GM10266 (cell line): ENCODE data around the gene ZNF275.

Source experiments
- DNase-seq: peaks from one replicate; pipeline ENCODE4 v3.0.0; 2012; ENCODE audit errors: extremely low spot score
- TF ChIP-seq, protein P1 (sequence below): IDR thresholded peaks from 2 replicates; pipeline ENCODE4 v1.5.1; 2012; ENCODE audit warnings: mild to moderate bottlenecking, low read depth; ENCODE audit not compliant: control insufficient read depth, insufficient read depth; ENCODE audit errors: missing control alignments

Gene ZNF275

DNA sequence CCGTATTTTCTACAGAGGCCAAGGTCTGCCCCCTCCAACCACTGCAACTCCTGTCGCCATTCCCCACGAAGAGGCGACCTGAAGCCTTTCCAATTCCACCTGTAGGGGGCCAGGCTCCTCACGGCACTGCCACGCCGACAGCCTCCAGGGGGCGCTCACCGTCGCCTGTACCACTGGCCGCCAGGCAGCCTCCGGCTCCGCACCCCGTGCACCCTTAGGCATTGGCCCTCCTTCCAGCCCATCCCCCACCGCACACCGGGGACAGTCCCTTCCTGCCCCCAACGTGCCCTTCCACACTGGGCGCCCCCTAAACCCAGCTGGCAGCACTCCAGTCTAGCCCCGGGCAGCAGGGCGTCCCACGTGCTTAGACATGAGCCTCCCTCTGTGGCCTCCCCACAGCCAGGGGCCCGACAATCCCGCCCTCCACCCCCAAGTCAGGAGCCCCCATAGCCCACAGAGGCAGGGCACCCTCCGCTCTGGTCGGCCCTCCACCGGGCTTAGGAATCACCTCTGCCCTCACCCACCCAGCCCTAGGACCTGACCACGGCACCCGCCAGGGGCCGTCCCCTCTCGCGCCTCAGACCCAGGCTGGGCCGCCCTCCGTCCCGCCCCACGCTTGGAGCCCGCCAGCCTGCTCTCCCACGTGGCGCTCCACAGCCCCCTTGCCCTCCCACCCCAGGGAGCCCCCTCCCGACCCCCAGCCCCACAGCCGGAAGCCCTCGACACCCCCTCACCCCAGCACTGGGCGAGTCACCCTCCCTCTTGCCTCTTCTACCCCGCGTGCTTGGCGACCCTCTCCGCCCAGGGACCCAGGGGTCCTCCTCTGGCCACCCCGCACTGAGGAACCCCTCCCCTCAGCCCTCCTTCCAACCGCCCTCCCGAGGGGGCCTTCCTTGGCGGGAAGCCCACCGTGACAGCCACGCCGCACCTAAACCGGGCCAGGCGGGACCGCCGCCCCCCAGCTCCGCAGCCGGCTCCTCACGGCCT, 66.5 kb downstream of the ZNF275 start:
- peak; percentile 79 for DNase-seq
- TF ChIP-seq, protein P1, sequence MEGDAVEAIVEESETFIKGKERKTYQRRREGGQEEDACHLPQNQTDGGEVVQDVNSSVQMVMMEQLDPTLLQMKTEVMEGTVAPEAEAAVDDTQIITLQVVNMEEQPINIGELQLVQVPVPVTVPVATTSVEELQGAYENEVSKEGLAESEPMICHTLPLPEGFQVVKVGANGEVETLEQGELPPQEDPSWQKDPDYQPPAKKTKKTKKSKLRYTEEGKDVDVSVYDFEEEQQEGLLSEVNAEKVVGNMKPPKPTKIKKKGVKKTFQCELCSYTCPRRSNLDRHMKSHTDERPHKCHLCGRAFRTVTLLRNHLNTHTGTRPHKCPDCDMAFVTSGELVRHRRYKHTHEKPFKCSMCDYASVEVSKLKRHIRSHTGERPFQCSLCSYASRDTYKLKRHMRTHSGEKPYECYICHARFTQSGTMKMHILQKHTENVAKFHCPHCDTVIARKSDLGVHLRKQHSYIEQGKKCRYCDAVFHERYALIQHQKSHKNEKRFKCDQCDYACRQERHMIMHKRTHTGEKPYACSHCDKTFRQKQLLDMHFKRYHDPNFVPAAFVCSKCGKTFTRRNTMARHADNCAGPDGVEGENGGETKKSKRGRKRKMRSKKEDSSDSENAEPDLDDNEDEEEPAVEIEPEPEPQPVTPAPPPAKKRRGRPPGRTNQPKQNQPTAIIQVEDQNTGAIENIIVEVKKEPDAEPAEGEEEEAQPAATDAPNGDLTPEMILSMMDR = peak; percentile 83

DNA sequence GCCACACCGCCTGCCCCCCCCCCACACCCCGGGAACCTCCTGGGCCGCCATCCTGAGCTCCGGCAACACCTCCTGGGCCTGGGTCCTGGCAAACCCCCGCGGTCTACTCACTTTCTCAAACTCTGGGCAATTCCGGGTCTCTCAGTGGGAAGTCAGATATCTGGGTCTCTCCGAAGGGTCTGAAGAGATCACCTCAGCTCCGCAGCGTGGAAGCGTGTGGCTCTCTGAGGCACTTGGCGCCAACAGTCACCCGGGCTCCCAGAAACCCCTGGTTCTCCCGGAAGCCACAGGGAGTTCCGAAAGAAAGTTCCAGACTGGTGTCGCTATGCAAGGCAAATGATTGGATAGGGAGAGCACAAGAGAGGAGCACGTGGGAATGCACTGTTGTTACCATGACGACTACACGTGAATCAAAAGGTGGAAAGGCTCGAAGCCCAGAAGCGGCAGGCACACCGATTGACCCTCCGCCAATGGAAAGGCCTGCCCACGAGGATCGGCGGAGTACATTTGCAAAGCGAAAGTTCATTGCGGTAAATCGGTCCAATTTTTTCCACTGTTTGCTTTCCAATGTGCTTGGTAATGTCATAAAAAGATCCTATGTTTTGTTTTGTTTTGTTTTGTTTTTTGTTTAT, 67.3 kb downstream of the ZNF275 start, which contains the start of gene PNMA6E:
PNMA6E (minus strand) TSS at position 218 of the 632 bp plus-strand sequence. CDS start 2,501 bp downstream, outside the sequence.
- TF ChIP-seq, protein P1 = no peak
- DNase-seq = no peak
